SU-DHL-6 (cell line): Measurements from ENCODE around the gene INSM2.

Source experiments
- EZH2phosphoT487 ChIP-seq: fragments of 200-600 bp; sonication (generic), shearing (Covaris generic); conservative IDR thresholded peaks from 2 replicates; pipeline ENCODE4 v1.6.1; 2018; ENCODE audit warnings: mild to moderate bottlenecking, antibody characterized with exemption, low read length, moderate library complexity, mixed read lengths
- TF ChIP-seq, protein P1 (sequence below): fragments of 200-600 bp; sonication (generic); IDR thresholded peaks from one replicate; pipeline ENCODE4 v1.5.1; 2017; ENCODE audit warnings: antibody characterized with exemption, mild to moderate bottlenecking, low read length, moderate library complexity; ENCODE audit not compliant: insufficient read depth, poor library complexity, severe bottlenecking

GRCh38 chr14:35534208-35534872 is 376 bp downstream of the INSM2 start:
- TF ChIP-seq, protein P1, sequence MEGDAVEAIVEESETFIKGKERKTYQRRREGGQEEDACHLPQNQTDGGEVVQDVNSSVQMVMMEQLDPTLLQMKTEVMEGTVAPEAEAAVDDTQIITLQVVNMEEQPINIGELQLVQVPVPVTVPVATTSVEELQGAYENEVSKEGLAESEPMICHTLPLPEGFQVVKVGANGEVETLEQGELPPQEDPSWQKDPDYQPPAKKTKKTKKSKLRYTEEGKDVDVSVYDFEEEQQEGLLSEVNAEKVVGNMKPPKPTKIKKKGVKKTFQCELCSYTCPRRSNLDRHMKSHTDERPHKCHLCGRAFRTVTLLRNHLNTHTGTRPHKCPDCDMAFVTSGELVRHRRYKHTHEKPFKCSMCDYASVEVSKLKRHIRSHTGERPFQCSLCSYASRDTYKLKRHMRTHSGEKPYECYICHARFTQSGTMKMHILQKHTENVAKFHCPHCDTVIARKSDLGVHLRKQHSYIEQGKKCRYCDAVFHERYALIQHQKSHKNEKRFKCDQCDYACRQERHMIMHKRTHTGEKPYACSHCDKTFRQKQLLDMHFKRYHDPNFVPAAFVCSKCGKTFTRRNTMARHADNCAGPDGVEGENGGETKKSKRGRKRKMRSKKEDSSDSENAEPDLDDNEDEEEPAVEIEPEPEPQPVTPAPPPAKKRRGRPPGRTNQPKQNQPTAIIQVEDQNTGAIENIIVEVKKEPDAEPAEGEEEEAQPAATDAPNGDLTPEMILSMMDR, result no peak
- no peak for TF ChIP-seq EZH2phosphoT487
